ENCODE results near the gene SLC41A2.
"Not testable (repeated sequence)": the region's sequence is repeated elsewhere in the genome, so short reads cannot be mapped to it uniquely, and the experiment has no call there.

SLC41A2 gene

GRCh38 chr12:104958001-104958804 is at the start of gene SLC41A2:
Gene SLC41A2, minus strand, starts transcription at chr12:104958290. Its CDS starts 29,763 bp downstream, at chr12:104928527.
- peak; percentile 65 for DNase-seq (ENCODE audit: low read depth)

- DNase-seq (ENCODE audit: low read depth), result no peak
Observed at GRCh38 chr12:105001476-105001875, 43.4 kb upstream of the SLC41A2 start.

GRCh38 chr12:104999347-104999685 is 41.2 kb upstream of the SLC41A2 start:
- DNase-seq (ENCODE audit: low read depth), result no peak

- no peak for DNase-seq (ENCODE audit: low read depth)
Observed at GRCh38 chr12:104998423-104999346, 40.6 kb upstream of the SLC41A2 start.

GRCh38 chr12:104997541-104997940 is 39.5 kb upstream of the SLC41A2 start:
- DNase-seq (ENCODE audit: low read depth), result no peak

- no peak for DNase-seq (ENCODE audit: low read depth)
Observed at GRCh38 chr12:104994336-104994735, 36.2 kb upstream of the SLC41A2 start.

GRCh38 chr12:104991565-104992128 is 33.6 kb upstream of the SLC41A2 start:
- no peak for DNase-seq (ENCODE audit: low read depth)

- no peak for DNase-seq (ENCODE audit: low read depth)
Observed at GRCh38 chr12:104990950-104991349, 32.9 kb upstream of the SLC41A2 start.

- peak; percentile 85 for DNase-seq (ENCODE audit: low read depth)
Observed at GRCh38 chr12:104986022-104986941, 28.2 kb upstream of the SLC41A2 start, which contains the start of gene NOPCHAP1. Gene NOPCHAP1, plus strand, starts transcription at chr12:104986316. Its CDS starts 37 bp downstream, at chr12:104986353.

GRCh38 chr12:104985206-104985605 is 27.1 kb upstream of the SLC41A2 start:
- DNase-seq (ENCODE audit: low read depth), result no peak

GRCh38 chr12:104977688-104978087 is 19.6 kb upstream of the SLC41A2 start:
- not testable (repeated sequence) for DNase-seq (ENCODE audit: low read depth)

GRCh38 chr12:104976703-104977102 is 18.6 kb upstream of the SLC41A2 start:
- no peak for DNase-seq (ENCODE audit: low read depth)

GRCh38 chr12:104975587-104976343 is 17.7 kb upstream of the SLC41A2 start:
- no peak for DNase-seq (ENCODE audit: low read depth)

GRCh38 chr12:104974626-104975290 is 16.7 kb upstream of the SLC41A2 start:
- DNase-seq (ENCODE audit: low read depth), result no peak

GRCh38 chr12:104973250-104973649 is 15.2 kb upstream of the SLC41A2 start:
- no peak for DNase-seq (ENCODE audit: low read depth)

GRCh38 chr12:104971306-104971705 is 13.2 kb upstream of the SLC41A2 start:
- DNase-seq (ENCODE audit: low read depth), result no peak

- no peak for DNase-seq (ENCODE audit: low read depth)
Observed at GRCh38 chr12:104969343-104969742, 11.3 kb upstream of the SLC41A2 start.

GRCh38 chr12:104966677-104967076 is 8.6 kb upstream of the SLC41A2 start:
- DNase-seq (ENCODE audit: low read depth), result no peak

- DNase-seq (ENCODE audit: low read depth), result no peak
Observed at GRCh38 chr12:104964856-104965205, 6.7 kb upstream of the SLC41A2 start.

GRCh38 chr12:104964167-104964855 is 6.2 kb upstream of the SLC41A2 start:
- no peak for DNase-seq (ENCODE audit: low read depth)
